Tibial nerve (tissue), 4 donors: ENCODE data around the gene FBN1. TPM values are rescaled to one million over a fixed set of nuclear protein-coding genes. Genes with fewer than 3 reads are reported as not detected.
A peak's percentile ranks its signal among the peaks of the same experiment; 100 is the strongest.

Experiments used
- DNase-seq, 2 donors: peaks; one replicate each; pipeline ENCODE4 v3.0.0-alpha.2; 2019; ENCODE audit warnings: low spot score in 2 of 2
- H3K27ac ChIP-seq, 4 donors: fragments of 200-600 bp; sonication (generic) in 3 of 4; one replicate each; pipeline ENCODE4 v1.5.1; 2017 to 2019; ENCODE audit warnings: mild to moderate bottlenecking in 1 of 4
- H3K27me3 ChIP-seq, 2 donors: fragments of 200-600 bp; sonication (generic) in 1 of 2; one replicate each; pipeline versions ENCODE4 v1.5.1 to v1.6.0; 2017 to 2019
- H3K36me3 ChIP-seq, 3 donors: fragments of 200-600 bp; sonication (generic); one replicate each; pipeline ENCODE4 v1.5.1; 2018 to 2019
- H3K4me1 ChIP-seq, 4 donors: fragments of 200-600 bp; sonication (generic) in 3 of 4; one replicate each; pipeline ENCODE4 v1.5.1; 2017 to 2019
- H3K4me3 ChIP-seq, 4 donors: fragments of 200-600 bp; sonication (generic) in 3 of 4; one replicate each; pipeline ENCODE4 v1.5.1; 2017 to 2019; ENCODE audit warnings: mild to moderate bottlenecking in 1 of 4, moderate library complexity in 1 of 4
- H3K9me3 ChIP-seq, 4 donors: fragments of 200-600 bp; sonication (generic) in 3 of 4; one replicate each; pipeline ENCODE4 v1.5.1; 2017 to 2019
- EP300 ChIP-seq, 2 donors: sonication (generic); formaldehyde crosslinking; IDR thresholded peaks; one replicate each; pipeline ENCODE4 v1.6.1; 2017; ENCODE audit warnings: antibody characterized with exemption in 2 of 2, mild to moderate bottlenecking in 1 of 2
- POLR2A ChIP-seq, 2 donors: fragments of 450-650 bp; IDR thresholded peaks; one replicate each; pipeline ENCODE4 v1.6.1; 2017; ENCODE audit warnings: antibody characterized with exemption in 2 of 2, mild to moderate bottlenecking in 2 of 2, moderate library complexity in 2 of 2
- WGBS, 2 donors: methylation state at CpG; one replicate each; pipeline ENCODE4 v1.1.5; 2018; 5-methylcytosine and 5-hydroxymethylcytosine counted together
- total RNA-seq, 4 donors: library from RNA; depleted of rRNA; stranded (reverse); fragments of >200 nt; gene quantifications; one replicate each; pipeline ENCODE4 v1.1.0, GENCODE V29; 2016
- TF ChIP-seq, protein P1 (sequence below), 5 experiments: fragments of 200-600 bp in 3 of 5; fragments of 450-650 bp in 2 of 5; sonication (generic) in 3 of 5; IDR thresholded peaks; one replicate each; pipeline ENCODE4 v1.5.1; 2016 to 2019; ENCODE audit warnings: antibody characterized with exemption in 5 of 5, mild to moderate bottlenecking in 3 of 5, moderate library complexity in 2 of 5

The FBN1 gene
- total RNA-seq, 4 donors from 2014 or later = 144 to 293 (median 234) TPM

DNA sequence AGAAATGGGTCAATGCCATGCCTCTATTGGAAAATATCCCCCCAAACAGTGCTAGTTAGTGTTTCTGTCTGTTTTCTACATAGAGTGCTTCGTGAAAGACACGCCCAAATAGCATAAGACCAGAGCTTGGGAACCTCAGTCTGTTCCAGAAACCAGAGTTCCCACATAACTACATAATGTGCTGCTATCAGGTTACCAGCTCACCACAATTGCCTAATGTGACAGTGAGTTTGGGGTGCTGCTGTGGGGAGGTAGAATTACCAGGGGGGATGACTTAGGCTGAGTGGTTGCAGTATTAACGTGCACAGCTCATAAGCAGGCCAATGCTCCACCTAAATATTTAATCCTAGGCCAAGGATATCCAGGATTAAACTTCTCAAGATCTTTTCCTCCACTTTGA, 275.0 kb downstream of the FBN1 start:
- Histone ChIP-seq H3K27ac (peak overlapping the region in 1 of 4 donors; percentile 41), H3K36me3 (no peaks in the 10 kb centered on the region), H3K27me3 (no peaks in the 10 kb centered on the region), H3K4me3 (no peak overlapping the region), H3K4me1 (peaks cover 0 to 22% (median 0%) of the 10 kb centered on the region in 4 donors), H3K9me3 (no peaks in the 10 kb centered on the region)
- DNase-seq = no peak
- TF ChIP-seq EP300 (IDR thresholded peaks at IDR 0.05) = peak in 1 of 2 donors; percentile 50
- TF ChIP-seq, protein P1, sequence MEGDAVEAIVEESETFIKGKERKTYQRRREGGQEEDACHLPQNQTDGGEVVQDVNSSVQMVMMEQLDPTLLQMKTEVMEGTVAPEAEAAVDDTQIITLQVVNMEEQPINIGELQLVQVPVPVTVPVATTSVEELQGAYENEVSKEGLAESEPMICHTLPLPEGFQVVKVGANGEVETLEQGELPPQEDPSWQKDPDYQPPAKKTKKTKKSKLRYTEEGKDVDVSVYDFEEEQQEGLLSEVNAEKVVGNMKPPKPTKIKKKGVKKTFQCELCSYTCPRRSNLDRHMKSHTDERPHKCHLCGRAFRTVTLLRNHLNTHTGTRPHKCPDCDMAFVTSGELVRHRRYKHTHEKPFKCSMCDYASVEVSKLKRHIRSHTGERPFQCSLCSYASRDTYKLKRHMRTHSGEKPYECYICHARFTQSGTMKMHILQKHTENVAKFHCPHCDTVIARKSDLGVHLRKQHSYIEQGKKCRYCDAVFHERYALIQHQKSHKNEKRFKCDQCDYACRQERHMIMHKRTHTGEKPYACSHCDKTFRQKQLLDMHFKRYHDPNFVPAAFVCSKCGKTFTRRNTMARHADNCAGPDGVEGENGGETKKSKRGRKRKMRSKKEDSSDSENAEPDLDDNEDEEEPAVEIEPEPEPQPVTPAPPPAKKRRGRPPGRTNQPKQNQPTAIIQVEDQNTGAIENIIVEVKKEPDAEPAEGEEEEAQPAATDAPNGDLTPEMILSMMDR (IDR thresholded peaks at IDR 0.05) = no peak
- WGBS, 2 donors = 70 to 79% methylated on average over 3 of the region's 3 CpGs

DNA sequence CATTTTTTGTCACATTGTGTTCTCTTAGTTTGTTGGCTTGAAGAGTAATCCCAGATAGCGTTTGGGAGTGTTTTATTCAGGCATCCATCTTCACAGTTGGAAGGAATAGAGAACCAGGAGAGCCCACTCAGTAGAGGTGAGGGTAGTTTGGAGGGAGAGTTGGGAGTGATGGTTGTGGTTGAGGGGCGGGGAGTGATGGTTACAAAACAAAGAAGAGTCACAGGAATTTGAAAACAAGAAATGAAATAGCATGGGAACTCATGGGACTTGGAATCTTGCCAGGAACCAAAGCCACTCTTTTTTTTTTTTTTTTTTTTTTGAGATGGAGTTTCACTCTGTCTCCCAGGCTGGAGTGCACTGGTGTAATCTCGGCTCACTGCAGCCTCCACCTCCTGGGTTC, 278.0 kb downstream of the FBN1 start:
- WGBS, 2 donors = 63 to 75% methylated on average over 3 of the region's 3 CpGs
- no peak for DNase-seq
- Histone ChIP-seq H3K27ac (peak overlapping the region in 1 of 4 donors; percentile 17), H3K4me3 (no peak overlapping the region), H3K9me3 (no peaks in the 10 kb centered on the region), H3K4me1 (peaks cover 0 to 22% (median 0%) of the 10 kb centered on the region in 4 donors), H3K36me3 (no peaks in the 10 kb centered on the region), H3K27me3 (no peaks in the 10 kb centered on the region)
- no peak for TF ChIP-seq EP300 (IDR thresholded peaks at IDR 0.05)
- TF ChIP-seq, protein P1 (IDR thresholded peaks at IDR 0.05) = no peak
- no peak for TF ChIP-seq POLR2A (IDR thresholded peaks at IDR 0.05)

DNA sequence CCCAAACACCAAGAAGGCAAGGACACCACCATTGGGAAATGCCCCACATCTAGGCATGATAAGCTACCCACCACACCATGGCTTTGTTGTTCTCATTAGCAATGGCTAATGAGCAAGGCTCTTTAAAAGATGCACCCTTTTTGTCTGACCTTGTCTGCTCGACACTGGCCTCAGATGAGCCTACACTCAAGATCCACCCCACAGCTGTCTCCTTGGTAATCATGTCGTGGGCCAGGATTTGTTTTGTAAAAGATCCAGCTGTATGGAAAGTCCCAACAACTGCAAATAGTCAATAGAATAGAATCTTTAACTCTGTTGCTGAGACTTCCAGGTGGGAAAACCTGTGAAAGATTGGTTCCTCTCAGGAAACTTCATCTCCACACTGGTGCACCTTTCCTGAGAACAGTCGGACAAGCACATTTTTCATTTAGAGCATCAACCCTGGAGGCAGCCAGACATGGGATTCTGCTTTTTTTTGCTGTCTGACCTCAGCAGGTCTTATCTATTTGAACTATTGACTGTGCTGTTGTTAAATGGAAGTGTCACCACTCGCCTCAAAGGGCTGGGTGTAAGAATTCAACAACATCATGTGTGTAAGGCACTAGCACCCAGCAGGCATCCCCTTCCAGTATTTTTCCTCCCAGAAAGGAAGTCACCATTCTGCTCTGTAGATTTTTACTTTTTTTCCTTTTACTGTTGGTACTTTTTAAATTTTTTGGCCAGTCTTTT, 278.8 kb downstream of the FBN1 start:
- peaks cover 0 to 16% (median 0%) of the 10 kb centered on the region in 4 donors for H3K4me1 ChIP-seq
- no peaks in the 10 kb centered on the region for H3K9me3 ChIP-seq
- DNase-seq = peak in 1 of 2 donors; percentile 4
- no peaks in the 10 kb centered on the region for H3K36me3 ChIP-seq
- WGBS, 2 donors = 72 to 76% methylated on average over 4 of the region's 4 CpGs
- TF ChIP-seq EP300 (IDR thresholded peaks at IDR 0.05) (no peak), POLR2A (IDR thresholded peaks at IDR 0.05) (no peak)
- H3K27me3 ChIP-seq = no peaks in the 10 kb centered on the region
- H3K27ac ChIP-seq = peak overlapping the region in 1 of 4 donors; percentile 17
- H3K4me3 ChIP-seq = no peak overlapping the region

DNA sequence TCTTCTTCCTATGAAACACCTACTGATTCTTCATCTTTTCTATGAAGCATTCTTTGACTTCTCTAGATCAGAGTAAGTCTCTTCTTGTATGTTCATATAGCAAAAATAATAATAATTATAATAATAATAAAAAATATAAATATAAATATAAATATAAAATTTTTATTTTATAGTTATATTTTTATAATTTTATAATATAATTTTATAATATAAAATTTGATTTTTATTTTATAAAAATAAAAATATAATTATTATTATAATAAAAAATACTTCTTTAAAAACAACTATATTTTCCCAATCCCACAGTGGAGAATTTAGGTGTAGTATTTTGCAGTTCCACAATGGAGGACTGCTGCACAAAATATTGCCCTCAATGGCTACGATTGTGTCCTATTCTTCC, 279.9 kb downstream of the FBN1 start:
- Histone ChIP-seq H3K9me3 (no peaks in the 10 kb centered on the region), H3K27ac (no peak overlapping the region), H3K4me3 (no peak overlapping the region), H3K4me1 (peaks cover 0 to 4% (median 0%) of the 10 kb centered on the region in 4 donors), H3K36me3 (no peaks in the 10 kb centered on the region), H3K27me3 (no peaks in the 10 kb centered on the region)
- TF ChIP-seq POLR2A (IDR thresholded peaks at IDR 0.05) = no peak
- TF ChIP-seq EP300 (IDR thresholded peaks at IDR 0.05) = no peak
- TF ChIP-seq, protein P1 (IDR thresholded peaks at IDR 0.05) = no peak
- DNase-seq = no peak
- 94 to 98% methylated on average over 1 of the region's 1 CpG for WGBS, 2 donors

DNA sequence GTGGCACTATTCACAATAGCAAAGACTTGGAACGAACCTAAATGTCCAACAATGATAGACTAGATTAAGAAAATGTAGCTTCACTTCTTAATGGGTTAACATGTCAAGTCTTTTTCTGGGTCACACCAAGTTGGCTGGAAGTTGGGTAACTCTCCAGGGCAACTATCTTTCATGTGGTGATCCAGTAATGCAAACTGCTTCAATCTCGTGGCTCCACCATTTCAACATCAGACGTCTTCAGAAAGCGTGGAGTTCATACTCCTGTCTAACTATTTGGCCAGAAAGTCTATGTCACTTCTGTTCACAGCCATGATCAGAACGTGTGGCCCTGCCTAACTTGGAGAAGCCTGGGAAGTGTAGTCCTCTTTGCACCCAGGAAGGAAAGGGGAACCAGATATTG, 282.0 kb downstream of the FBN1 start:
- Histone ChIP-seq H3K27me3 (no peaks in the 10 kb centered on the region), H3K4me1 (peaks cover 0 to 15% (median 5%) of the 10 kb centered on the region in 4 donors), H3K4me3 (no peak overlapping the region), H3K9me3 (no peaks in the 10 kb centered on the region), H3K27ac (no peak overlapping the region), H3K36me3 (no peaks in the 10 kb centered on the region)
- TF ChIP-seq POLR2A (IDR thresholded peaks at IDR 0.05) (no peak), EP300 (IDR thresholded peaks at IDR 0.05) (no peak)
- WGBS, 2 donors = 59 to 63% methylated on average over 5 of the region's 5 CpGs
- no peak for DNase-seq

DNA sequence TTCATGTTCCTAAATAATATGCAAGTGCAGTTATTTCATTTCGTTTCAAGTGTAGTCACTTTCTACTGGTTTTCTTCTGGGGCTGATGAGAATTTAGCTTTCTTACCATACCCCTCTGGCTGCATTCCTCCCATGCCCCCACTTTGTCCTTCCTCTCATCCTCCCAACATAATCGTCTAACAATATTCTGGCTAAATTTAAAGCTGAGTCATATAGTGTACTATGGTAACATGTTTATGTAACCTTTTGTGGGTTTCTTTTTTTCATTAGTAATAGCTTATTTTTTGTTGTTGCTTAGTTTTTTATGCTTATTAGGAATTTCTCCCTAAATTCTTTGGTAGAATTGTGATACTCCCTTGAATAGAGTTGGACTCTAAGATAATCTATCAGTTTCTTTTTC, 283.8 kb downstream of the FBN1 start:
- TF ChIP-seq, protein P1 (IDR thresholded peaks at IDR 0.05) = no peak
- TF ChIP-seq EP300 (IDR thresholded peaks at IDR 0.05) (no peak), POLR2A (IDR thresholded peaks at IDR 0.05) (no peak)
- H3K4me3 ChIP-seq = no peak overlapping the region
- no peak for DNase-seq
- H3K9me3 ChIP-seq = no peaks in the 10 kb centered on the region
- WGBS, 2 donors = 80 to 83% methylated on average over 2 of the region's 2 CpGs
- H3K27me3 ChIP-seq = no peaks in the 10 kb centered on the region
- no peak overlapping the region for H3K27ac ChIP-seq
- H3K4me1 ChIP-seq = peaks cover 0 to 31% (median 7%) of the 10 kb centered on the region in 4 donors
- no peaks in the 10 kb centered on the region for H3K36me3 ChIP-seq
